ENCODE results near the gene KCNQ1OT1.
"Not testable (repeated sequence)": the region's sequence is repeated elsewhere in the genome, so short reads cannot be mapped to it uniquely, and the experiment has no call there.

The KCNQ1OT1 gene

DNA sequence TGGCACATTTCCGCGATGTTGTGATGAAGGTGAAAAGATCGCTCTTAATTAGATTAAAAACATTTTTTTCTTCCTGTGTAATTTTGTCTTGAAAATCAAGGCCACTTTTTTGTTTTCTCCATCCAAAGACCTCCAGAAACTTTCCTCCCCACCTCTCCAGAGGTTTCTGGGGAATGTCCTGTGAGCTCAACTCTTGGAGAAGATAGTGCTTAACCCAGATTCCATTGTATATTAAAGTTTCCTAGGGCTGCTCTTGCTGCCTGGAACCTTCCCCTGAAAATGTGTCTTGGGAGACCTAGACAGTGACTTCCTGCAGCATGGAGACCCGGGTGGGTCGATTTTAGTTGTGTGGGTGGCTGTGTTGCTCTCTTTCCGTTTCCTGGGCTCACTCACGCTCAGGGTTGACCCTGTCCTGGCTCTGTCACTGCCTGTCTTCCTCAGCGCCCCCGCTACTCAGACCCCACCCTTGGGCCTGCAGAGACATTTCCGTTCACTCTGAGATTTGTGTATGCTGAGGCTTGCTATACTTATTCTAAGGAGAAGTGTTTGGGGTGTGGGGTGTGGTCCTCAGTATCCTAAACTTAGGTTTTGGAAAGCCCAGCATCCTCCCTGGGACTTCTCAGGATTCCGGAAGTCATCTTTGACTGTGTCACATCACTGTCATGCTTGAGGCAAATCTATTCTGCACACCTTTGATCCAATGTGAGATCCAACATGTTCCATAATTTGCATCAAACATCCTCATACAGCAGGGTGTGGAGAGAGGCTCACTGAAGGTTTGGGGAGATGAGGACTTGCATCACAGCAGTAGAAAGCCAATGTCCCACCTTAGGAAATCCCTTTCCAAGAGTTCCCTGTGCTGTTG lies 47.2 kb downstream of the KCNQ1OT1 start:
- DNase-seq (ENCODE audit: low read depth in 2 of 2), result no peak

- no peak for DNase-seq (ENCODE audit: low read depth in 2 of 2)
These were observed 47.9 kb downstream of the KCNQ1OT1 start for GRCh38 chr11:2651826-2652271.

- no peak for DNase-seq (ENCODE audit: low read depth in 2 of 2)
These were observed 48.7 kb downstream of the KCNQ1OT1 start for GRCh38 chr11:2651054-2651617.

DNA sequence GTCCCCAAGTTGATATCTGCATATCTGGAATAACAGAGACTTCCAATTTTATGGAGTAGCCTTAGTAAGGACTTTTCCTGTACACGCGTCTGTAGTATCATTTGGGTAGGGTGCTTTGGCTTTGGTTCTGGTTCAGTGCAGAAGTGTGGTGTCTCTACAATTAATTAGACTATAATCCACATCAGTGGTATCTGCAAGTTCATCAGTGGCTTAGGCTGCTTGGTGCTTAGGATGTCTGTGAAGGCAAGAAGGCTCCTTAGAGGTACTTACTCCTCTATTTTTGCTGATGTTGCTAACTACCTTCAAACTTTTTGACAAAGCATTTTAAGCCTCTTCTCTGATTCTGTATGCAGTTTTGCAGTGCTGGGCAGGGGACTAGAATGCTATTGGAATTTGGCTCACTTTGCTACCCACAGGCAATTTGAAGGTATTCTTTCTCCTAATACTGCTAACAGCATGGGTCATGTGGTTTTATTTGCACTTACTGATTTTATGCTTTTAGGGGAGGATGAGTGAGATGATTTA lies 49.4 kb downstream of the KCNQ1OT1 start:
- no peak for DNase-seq (ENCODE audit: low read depth in 2 of 2)

- DNase-seq (ENCODE audit: low read depth in 2 of 2), result no peak
These were observed 49.9 kb downstream of the KCNQ1OT1 start for GRCh38 chr11:2649848-2650247.

DNA sequence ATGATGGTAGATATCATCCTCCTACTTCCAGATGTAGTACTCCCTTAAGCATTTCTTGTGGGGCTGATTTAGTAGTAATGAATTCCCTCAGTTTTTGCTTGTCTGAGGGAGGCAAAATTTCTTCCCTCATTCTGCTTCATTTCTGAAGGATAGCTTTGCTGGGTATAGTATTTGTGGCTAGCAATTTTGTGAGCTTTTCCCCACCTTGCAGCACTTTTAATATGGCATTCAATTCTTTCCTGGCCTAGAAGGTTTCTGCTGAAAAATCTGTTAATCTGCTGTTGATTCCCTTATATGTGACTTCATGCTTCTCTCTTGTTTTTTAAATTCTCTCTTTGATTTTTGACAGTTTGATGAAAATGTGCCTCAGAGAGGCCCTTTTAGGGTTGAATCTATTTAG lies 50.4 kb downstream of the KCNQ1OT1 start:
- no peak for DNase-seq (ENCODE audit: low read depth in 2 of 2)

- DNase-seq (ENCODE audit: low read depth in 2 of 2), result no peak
These were observed 51.8 kb downstream of the KCNQ1OT1 start for GRCh38 chr11:2647953-2648352.

DNA sequence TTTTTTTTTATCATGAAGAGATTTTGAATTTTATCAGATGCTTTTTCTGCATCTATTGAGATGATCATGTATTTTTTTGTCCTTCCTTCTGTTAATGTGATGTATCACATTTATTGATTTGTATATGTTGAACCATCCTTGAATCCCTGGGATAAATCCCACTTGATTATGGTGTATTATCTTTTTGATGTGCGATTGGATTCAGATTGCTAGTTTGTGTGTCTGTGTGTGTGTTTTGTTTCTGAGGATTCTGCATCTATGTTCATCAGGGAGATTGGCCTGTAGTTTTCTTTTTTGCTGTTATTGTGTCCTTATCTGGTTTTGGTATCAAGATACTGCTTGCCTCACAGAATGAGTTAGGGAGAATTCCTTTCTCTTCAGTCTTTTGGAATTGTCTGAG lies 52.6 kb downstream of the KCNQ1OT1 start:
- DNase-seq (ENCODE audit: low read depth in 2 of 2), result no peak

DNA sequence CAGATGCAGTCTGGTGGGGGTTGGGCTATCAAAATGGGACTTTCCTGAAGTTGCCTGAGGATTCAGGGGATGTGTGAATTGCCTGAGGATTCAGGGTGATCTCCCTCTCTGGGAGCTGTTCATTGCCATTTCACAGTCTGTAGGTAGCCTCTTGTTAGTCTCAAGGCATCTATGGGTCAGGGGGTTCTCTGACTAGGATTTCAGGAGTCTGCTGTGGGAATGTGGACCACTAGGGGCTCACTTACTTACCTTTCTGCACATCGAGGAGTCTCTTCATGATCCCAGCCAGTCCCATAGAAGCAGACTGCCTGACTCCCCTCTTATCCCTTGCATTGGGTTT lies 54.0 kb downstream of the KCNQ1OT1 start:
- no peak for DNase-seq (ENCODE audit: low read depth in 2 of 2)

DNA sequence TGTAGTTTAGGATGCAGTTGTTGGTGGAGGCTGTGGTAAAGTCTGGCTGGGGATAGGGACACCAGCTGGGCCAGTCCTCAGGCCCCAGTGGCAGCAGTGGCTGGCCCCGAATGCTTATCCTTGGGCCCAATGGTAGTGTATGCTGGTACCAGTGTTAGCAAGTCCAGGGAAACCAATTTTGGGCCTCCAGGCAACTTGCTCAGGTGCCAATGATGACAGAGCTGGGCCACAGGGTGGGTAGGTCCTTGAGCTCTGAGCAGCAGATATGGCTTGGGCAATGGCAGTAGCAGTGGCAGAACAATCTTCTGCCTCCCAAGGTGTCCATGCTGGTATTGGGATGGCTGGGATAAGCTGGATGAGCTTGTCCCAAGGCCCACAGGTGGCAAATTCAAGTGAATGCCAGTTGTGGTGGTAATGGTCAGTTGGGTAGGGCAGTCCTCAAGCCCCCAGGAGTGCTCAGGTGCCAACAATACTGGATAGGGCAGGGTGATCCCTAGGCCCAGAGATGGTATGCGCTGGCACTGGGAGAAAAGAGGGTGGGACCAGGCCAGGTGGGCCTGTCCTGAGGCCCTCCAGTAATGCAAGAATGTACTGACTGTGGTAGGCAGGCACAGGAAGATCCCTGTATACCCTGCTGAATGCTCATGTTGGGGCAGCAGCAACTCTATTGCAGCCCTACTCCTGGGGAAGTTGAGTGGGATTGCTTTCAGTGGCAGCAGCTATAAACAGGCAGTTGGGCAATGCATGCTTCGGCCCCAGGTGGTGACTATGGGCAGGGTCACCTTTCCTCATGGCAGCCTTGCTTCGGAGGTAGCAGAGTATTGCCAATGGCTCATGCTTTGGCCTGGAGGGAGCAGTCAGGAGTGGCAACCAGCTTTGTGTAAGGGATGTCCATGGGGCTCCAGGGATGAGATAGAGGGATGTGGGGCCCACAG lies 54.7 kb downstream of the KCNQ1OT1 start:
- no peak for DNase-seq (ENCODE audit: low read depth in 2 of 2)

DNA sequence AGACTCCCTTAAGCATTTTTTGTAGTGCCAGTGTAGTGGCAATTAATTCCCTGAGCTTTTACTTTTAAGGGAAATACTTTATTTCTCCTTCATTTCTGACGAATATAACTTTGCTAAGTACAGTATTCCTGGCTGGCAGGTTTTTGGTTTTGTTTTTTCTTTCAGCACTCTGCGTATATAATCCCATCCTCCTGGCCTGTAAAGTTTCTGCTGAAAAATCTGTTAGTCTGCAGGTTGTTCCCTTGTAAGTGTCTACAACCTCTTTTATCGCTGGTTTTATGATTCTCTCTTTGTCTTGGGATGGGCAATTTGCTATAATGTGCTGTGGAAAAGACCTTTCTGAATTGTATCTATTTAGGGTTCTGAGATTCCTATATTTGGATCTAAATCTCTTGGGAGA lies 56.0 kb downstream of the KCNQ1OT1 start:
- no peak for DNase-seq (ENCODE audit: low read depth in 2 of 2)

GRCh38 chr11:2641623-2642022 lies 58.2 kb downstream of the KCNQ1OT1 start:
- no peak for DNase-seq (ENCODE audit: low read depth in 2 of 2)

GRCh38 chr11:2639763-2640162 lies 60.0 kb downstream of the KCNQ1OT1 start:
- not testable (repeated sequence) for DNase-seq (ENCODE audit: low read depth in 2 of 2)

GRCh38 chr11:2631161-2631560 lies 68.6 kb downstream of the KCNQ1OT1 start:
- no peak for DNase-seq (ENCODE audit: low read depth in 2 of 2)

GRCh38 chr11:2630679-2631078 lies 69.1 kb downstream of the KCNQ1OT1 start:
- DNase-seq (ENCODE audit: low read depth in 2 of 2), result no peak

DNA sequence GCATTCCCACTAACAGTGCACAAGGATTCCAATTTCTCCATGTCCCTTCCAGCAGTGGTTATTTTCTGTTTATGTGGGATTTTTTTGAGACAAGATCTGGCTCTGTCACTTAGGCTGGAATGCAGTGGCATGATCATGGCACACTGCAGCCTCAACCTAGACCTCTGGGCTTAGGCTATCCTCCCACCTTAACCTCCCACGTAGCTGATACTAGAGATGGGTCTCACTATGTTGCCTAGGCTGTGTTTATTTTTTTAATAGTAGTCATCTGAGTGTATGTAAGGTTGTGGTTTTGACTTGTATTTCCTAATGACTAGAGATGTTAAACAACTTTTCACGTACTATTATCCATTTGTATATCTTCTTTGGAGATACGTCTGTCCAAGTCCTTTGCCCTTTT lies 74.6 kb downstream of the KCNQ1OT1 start:
- DNase-seq (ENCODE audit: low read depth in 2 of 2), result no peak

- no peak for DNase-seq (ENCODE audit: low read depth in 2 of 2)
These were observed 77.9 kb downstream of the KCNQ1OT1 start for GRCh38 chr11:2621894-2622293.

DNA sequence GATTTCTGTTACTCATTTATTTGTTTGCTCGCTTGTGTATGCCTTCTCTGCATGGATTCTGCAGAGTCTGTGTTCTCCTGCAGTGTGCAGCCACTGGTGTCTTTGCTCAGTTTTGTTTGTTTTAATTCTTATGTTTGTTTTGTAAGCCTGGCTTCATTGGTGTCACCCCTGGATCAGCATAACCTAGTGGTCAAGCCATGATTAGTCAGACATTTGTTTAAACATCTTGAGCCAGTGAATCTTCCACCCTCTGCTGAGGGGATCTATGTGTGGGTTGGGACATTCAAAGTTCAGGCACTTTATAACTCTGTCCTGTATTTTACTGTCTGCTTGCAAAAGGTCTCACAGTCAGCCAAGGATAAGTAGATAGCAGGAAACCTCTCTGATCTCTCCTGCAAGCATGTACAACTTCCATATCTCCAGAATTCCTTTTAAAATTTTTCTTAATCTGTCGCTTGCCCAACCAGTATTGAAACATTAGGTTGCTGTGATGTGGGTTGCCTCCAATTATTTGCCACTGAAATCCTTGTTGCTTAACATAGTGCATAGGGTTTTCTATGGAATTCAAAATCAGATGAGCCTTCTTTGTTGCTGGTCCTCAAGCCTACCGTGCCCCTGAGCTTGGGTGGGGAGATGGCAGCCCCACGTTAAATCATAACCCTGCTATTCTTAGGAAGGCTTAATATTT lies 86.8 kb downstream of the KCNQ1OT1 start:
- DNase-seq (ENCODE audit: low read depth in 2 of 2), result no peak

GRCh38 chr11:2609345-2609744 lies 90.4 kb downstream of the KCNQ1OT1 start:
- no peak for DNase-seq (ENCODE audit: low read depth in 2 of 2)

DNA sequence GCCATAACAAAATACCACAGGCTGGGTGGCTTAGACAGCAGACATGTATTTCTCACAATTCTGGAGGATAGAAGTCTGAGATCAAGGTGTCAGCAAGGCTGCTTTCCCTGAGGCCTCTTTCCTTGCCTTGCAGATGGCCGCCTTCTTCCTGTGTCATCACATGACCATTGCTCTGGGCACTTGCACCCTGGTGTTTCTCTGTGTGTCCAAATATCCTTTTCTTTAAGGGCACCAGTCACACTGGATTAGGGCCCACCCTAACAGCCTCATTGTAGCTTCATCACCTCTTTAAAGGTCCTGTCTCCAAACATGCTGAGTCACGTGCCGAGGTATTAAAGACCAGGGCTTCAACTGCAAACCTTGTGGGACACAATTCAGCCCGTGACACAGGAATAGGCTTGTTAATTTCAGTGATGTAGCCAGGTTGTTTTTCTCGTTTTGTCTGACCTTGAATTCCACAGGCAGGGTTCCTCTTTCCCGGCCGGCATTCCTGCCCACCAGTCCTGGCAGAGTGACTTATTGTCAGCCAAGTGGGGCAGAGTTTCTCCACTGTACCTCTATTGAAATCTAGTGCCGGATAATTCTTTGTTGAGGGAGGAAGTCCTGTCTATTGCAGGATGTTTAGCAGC lies 100.1 kb downstream of the KCNQ1OT1 start:
- DNase-seq (ENCODE audit: low read depth in 2 of 2), result no peak

- DNase-seq (ENCODE audit: low read depth in 2 of 2), result no peak
These were observed 104.6 kb downstream of the KCNQ1OT1 start for GRCh38 chr11:2595204-2595603.
